ENCODE measurements around the gene AR. TPM values are rescaled to one million over a fixed set of nuclear protein-coding genes. Genes with fewer than 3 reads are reported as not detected.

The AR gene
- total RNA-seq, 4 donors from 2014 or later = 4.3 to 10.4 (median 9.3) TPM

DNA sequence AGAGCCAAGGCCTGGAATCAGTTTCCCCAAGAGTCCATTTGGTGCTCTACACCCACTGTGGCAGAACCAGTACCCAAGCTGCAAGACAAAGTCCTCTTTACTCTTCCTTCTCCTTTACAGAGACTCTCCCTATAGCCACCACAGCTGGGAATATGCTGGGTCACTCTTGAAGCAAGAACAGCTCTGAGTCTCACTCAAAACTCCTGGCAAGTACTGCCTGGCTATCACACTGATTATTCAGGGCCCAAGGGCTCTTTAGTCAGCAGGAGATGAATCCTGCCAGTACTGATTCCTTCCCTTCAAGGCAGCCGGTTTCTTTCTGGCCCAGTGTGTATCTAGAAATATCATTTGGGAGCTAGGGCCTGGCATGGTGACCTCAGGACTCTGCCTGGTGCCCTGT lies 130.9 kb downstream of the AR start:
- TF ChIP-seq, protein P1, sequence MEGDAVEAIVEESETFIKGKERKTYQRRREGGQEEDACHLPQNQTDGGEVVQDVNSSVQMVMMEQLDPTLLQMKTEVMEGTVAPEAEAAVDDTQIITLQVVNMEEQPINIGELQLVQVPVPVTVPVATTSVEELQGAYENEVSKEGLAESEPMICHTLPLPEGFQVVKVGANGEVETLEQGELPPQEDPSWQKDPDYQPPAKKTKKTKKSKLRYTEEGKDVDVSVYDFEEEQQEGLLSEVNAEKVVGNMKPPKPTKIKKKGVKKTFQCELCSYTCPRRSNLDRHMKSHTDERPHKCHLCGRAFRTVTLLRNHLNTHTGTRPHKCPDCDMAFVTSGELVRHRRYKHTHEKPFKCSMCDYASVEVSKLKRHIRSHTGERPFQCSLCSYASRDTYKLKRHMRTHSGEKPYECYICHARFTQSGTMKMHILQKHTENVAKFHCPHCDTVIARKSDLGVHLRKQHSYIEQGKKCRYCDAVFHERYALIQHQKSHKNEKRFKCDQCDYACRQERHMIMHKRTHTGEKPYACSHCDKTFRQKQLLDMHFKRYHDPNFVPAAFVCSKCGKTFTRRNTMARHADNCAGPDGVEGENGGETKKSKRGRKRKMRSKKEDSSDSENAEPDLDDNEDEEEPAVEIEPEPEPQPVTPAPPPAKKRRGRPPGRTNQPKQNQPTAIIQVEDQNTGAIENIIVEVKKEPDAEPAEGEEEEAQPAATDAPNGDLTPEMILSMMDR (IDR thresholded peaks at IDR 0.05) = no peak
- TF ChIP-seq POLR2A (IDR thresholded peaks at IDR 0.05) = no peak
- no peak for DNase-seq (ENCODE audit: low spot score in 2 of 2)
- H3K4me3 ChIP-seq (ENCODE audit: low read depth, poor library complexity, severe bottlenecking) = no peak overlapping the region
- intact Hi-C loops (cut with DNase I; ENCODE audit: low total_unique reads) = no loop called here
- WGBS, 2 donors = 36 to 45% methylated on average over 1 of the region's 1 CpG

DNA sequence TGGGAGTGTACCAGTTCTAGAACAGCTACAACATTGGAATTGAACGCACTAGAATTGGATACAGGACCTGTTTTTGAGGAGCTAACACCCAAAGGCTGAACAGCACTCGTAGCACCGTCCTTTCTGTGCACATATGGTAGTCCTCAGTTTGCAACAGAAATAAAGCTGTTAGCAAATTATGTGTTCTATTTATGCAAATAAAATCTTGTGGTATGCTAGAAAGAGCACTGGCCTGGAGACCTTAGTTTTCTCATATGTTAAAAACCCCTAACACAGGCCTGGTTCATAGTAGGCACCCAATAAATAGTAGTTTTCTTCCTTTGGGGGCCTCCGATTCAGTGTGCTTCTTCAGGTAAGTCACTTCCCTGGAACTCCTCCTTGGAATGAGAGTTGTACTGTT lies 140.3 kb downstream of the AR start:
- TF ChIP-seq, protein P1 (IDR thresholded peaks at IDR 0.05) = no peak
- TF ChIP-seq POLR2A (IDR thresholded peaks at IDR 0.05) = no peak
- no peak for DNase-seq (ENCODE audit: low spot score in 2 of 2)
- no peak overlapping the region for H3K4me3 ChIP-seq (ENCODE audit: low read depth, poor library complexity, severe bottlenecking)
- intact Hi-C loops (cut with DNase I; ENCODE audit: low total_unique reads) = no loop called here
- WGBS, 2 donors = 83 to 89% methylated on average over 4 of the region's 4 CpGs

DNA sequence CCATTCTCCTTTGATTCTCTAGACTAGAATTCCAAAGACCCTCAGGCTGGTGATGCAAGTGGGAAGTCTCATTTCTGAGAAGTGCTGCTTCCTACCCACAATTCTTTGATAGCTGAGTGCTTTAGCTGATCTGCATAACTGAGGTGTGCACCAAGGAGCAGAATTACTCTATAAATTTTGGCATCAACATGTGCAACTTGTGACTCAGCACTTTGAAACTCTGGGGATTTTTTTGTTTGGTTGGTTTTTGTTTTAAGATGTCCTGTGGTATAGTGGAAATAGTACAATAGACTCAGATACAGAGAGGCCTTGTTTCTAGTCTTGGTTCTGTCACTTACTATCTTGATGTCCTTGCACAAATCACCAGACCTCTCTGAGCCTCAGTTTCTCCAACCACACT lies 148.4 kb downstream of the AR start:
- DNase-seq (ENCODE audit: low spot score in 2 of 2) = no peak
- H3K4me3 ChIP-seq (ENCODE audit: low read depth, poor library complexity, severe bottlenecking) = no peak overlapping the region
- intact Hi-C loops (cut with DNase I; ENCODE audit: low total_unique reads) = no loop called here
- TF ChIP-seq POLR2A (IDR thresholded peaks at IDR 0.05) = no peak
- TF ChIP-seq, protein P1 (IDR thresholded peaks at IDR 0.05) = no peak

DNA sequence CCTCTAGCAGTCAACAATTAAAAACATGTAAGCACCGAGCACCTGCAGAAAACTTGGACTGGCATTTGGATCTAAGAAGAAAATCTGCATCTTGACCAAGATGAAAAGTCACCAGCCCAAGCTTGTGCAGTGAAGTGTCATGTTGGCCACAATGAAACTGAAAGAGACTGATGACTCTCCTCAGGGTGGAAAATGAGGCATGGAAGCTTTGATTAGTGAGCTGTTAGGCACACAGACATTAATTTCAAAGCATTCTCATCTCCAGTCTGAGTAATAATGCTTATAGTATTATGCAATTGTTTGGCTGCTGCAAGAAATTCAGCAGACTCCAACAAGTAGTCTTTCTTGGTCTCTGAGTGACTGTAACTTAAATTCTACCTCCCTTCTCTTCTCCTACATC lies 150.1 kb downstream of the AR start:
- intact Hi-C loops (cut with DNase I; ENCODE audit: low total_unique reads) = no loop called here
- no peak for DNase-seq (ENCODE audit: low spot score in 2 of 2)
- TF ChIP-seq, protein P1 (IDR thresholded peaks at IDR 0.05) = no peak
- no peak for TF ChIP-seq POLR2A (IDR thresholded peaks at IDR 0.05)
- WGBS, 2 donors = 73 to 88% methylated on average over 1 of the region's 1 CpG
- no peak overlapping the region for H3K4me3 ChIP-seq (ENCODE audit: low read depth, poor library complexity, severe bottlenecking)

DNA sequence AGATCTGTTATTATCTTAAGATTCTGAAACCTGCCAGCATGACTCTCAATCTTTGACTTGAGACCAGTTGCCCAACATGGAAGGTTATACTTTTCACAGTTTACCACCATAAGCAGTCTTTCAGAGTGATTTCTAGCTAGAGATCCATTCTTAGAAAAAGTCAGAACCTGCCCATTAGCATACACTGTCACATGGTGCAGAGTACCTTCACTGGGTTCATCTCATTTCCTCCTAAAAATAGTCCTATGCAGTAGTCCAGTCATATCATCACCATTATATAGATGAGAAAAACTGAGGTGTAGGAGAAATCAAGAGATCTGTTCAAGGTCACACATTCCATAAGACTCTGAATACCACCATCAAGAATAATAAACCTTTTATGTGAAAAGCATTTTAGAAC lies 153.6 kb downstream of the AR start:
- intact Hi-C loops (cut with DNase I; ENCODE audit: low total_unique reads) = no loop called here
- TF ChIP-seq, protein P1 (IDR thresholded peaks at IDR 0.05) = no peak
- TF ChIP-seq POLR2A (IDR thresholded peaks at IDR 0.05) = no peak
- H3K4me3 ChIP-seq (ENCODE audit: low read depth, poor library complexity, severe bottlenecking) = no peak overlapping the region
- no peak for DNase-seq (ENCODE audit: low spot score in 2 of 2)

DNA sequence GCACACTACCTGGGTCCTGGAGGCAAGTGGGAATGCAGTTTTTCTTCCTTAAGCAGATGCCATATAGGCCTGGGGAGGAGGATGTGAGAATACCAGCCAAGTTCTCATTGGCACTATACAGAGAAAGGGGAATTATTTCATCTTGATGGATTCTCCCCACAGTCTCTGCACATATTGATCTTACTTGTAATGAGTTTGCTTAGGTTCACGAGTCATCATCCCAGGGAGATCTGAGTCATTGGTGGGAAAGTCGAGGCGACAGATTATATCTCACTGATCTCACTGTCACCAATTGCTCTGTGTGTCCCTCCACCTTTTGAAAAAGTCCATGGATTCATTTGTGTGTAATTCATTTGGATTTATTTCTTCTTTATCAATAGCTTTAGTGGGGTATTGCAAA lies 156.8 kb downstream of the AR start:
- intact Hi-C loops (cut with DNase I; ENCODE audit: low total_unique reads) = no loop called here
- no peak for TF ChIP-seq POLR2A (IDR thresholded peaks at IDR 0.05)
- TF ChIP-seq, protein P1 (IDR thresholded peaks at IDR 0.05) = no peak
- no peak overlapping the region for H3K4me3 ChIP-seq (ENCODE audit: low read depth, poor library complexity, severe bottlenecking)
- WGBS, 2 donors = 59 to 74% methylated on average over 3 of the region's 3 CpGs
- no peak for DNase-seq (ENCODE audit: low spot score in 2 of 2)
